GM18873 (cell line): Measurements from ENCODE around the gene LHFPL5.

Source experiments
- ATAC-seq: cut with Tn5 transposase; IDR thresholded peaks from one replicate; pipeline ENCODE4 v1.9.1; 2021; ENCODE audit warnings: mild to moderate bottlenecking, moderate library complexity, moderate number of reproducible peaks; ENCODE audit not compliant: unreplicated experiment, low FRiP score

Gene LHFPL5

GRCh38 chr6:35844290-35844689 lies 39.1 kb downstream of the LHFPL5 start:
- no peak for ATAC-seq

DNA sequence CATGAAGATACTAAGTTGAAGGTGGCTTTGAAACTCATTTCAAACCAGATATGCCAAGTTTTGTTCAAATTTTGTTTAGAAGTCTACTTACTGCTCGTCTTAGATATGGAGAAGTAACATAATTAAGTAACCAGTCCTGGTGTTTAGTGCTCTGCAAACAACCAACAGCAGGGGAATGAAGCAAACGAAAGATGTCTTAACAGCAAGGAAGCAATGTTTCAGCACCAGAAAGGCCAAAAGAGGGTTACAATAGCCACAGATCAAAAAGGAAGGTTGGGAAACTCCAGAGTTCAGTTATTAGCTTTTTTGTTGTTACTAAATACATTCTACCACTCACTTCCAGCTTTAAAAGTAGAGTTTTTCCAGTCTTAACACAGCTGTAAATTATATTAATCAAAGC lies 45.1 kb downstream of the LHFPL5 start:
- no peak for ATAC-seq

DNA sequence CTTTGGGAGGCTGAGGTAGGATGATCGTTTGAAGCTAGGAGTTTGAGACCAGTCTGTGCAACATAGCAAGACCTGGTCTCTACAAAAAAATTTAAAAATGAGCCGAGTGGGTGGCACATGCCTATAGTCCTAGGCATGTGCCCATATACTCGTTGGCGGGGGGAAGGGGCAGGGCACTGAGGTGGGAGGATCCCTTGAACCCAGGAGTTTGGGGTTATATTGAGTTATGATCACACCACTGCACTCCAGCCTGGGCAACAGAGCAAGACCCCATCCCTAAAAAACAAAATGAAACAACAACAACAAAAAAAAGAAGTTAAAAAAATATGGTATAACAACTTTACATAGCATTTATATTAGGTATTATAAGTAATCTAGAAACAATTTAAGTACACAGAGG lies 47.8 kb downstream of the LHFPL5 start:
- no peak for ATAC-seq

DNA sequence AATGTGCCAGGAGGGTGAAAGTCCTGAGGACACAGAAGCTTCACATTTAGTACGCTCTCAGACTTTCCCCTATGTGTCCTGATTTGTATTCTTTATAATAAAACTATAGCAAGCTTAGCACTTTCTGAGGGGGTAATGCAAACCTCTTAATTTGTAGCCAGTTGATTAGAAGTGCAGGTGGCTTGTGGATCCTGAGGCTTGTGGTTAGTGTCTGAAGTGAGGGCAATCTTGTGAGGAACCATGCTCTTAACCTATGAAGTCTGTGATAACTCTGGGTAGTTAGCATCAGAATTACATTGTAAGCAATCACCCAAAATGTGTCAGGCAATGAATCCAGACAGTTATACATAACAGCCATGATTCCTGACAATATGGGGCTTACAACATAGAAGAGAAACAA lies 51.1 kb downstream of the LHFPL5 start:
- no peak for ATAC-seq

- ATAC-seq: no peak
Observed at GRCh38 chr6:35857853-35858252, 52.7 kb downstream of the LHFPL5 start.

DNA sequence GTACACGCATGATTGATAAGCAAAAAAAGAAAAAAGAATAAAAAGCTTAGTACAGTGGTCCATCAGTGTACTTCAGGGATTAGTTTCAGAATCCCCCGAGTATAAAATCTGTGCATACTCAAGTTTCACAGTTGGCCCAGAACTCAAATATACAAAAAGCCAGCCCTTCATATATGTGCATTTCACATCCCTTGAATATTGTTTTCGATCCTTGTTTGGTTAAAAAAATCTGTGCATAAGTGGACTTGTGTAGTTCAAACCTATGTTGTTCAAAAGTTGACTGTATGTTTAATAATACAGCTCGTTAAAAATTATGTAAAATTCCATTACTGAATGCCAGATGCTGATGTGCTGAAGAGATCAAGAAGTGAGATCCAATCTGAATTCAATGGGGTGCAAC lies 54.2 kb downstream of the LHFPL5 start:
- ATAC-seq: no peak
